Transverse colon (tissue), 4 donors: ENCODE data around the gene CDO1. TPM values are rescaled to one million over a fixed set of nuclear protein-coding genes. Genes with fewer than 3 reads are reported as not detected.
"Not testable (repeated sequence)": the region's sequence is repeated elsewhere in the genome, so short reads cannot be mapped to it uniquely, and the experiment has no call there.

Experiments used
- DNase-seq: peaks from one replicate; pipeline ENCODE4 v3.0.0-alpha.2; 2019
- H3K27ac ChIP-seq, 4 donors: fragments of 200-600 bp; sonication (generic); 2 replicates each; pipeline ENCODE4 v1.5.1; 2016 to 2018; ENCODE audit warnings: inconsistent platforms in 4 of 4
- H3K27me3 ChIP-seq: fragments of 200-600 bp; sonication (generic); 2 replicates; pipeline ENCODE4 v1.5.1; 2017; ENCODE audit warnings: inconsistent platforms
- H3K36me3 ChIP-seq, 4 donors: fragments of 200-600 bp; sonication (generic); 2 replicates each; pipeline ENCODE4 v1.5.1; 2017 to 2019; ENCODE audit warnings: inconsistent platforms in 4 of 4
- H3K4me1 ChIP-seq, 4 donors: fragments of 200-600 bp; sonication (generic); 2 replicates each; pipeline ENCODE4 v1.5.1; 2017 to 2020; ENCODE audit warnings: inconsistent platforms in 4 of 4
- H3K4me3 ChIP-seq, 4 donors: fragments of 200-600 bp; sonication (generic); 1 replicate in 1 of 4; 2 replicates in 3 of 4; pipeline versions ENCODE4 v1.5.1 to v1.6.1; 2017 to 2019; ENCODE audit warnings: inconsistent platforms in 4 of 4
- H3K9me3 ChIP-seq, 2 donors: fragments of 200-600 bp; sonication (generic); 2 replicates each; pipeline ENCODE4 v1.5.1; 2017 to 2019; ENCODE audit warnings: inconsistent platforms in 2 of 2
- CTCF ChIP-seq, 5 experiments: fragments of 200-600 bp in 3 of 5; fragments of 450-650 bp in 2 of 5; sonication (generic) in 3 of 5; IDR thresholded peaks; 1 replicate in 2 of 5; 2 replicates in 3 of 5; pipeline ENCODE4 v1.5.1; 2016 to 2017; ENCODE audit warnings: antibody characterized with exemption in 5 of 5, inconsistent platforms in 3 of 5, mild to moderate bottlenecking in 2 of 5, moderate library complexity in 1 of 5
- EP300 ChIP-seq: sonication (generic); formaldehyde crosslinking; IDR thresholded peaks from one replicate; pipeline ENCODE4 v1.6.1; 2017; ENCODE audit warnings: antibody characterized with exemption, low read depth
- POLR2A ChIP-seq: fragments of 450-650 bp; IDR thresholded peaks from one replicate; pipeline ENCODE4 v1.6.1; 2016; ENCODE audit warnings: antibody characterized with exemption, mild to moderate bottlenecking, moderate library complexity
- POLR2AphosphoS5 ChIP-seq, 3 donors: sonication (generic); formaldehyde crosslinking; IDR thresholded peaks; one replicate each; pipeline ENCODE4 v1.6.1; 2016; ENCODE audit warnings: antibody characterized with exemption in 3 of 3
- WGBS, 2 donors: methylation state at CpG; one replicate each; pipeline ENCODE4 v1.1.5; 2018; ENCODE audit warnings: low coverage in 1 of 2; 5-methylcytosine and 5-hydroxymethylcytosine counted together
- in situ Hi-C, 4 donors: fragments of 200-750 bp; cut with MboI; loops; one replicate each; pipeline versions ENCODE4 v1.15.0 to v1.15.1; 2017; ENCODE audit warnings: low sequenced_read_pairs in 3 of 4, low pct_ligation_motif_present in 1 of 4, low pct_unique_long_range_greater_than_20kb in 1 of 4
- intact Hi-C: fragments of 100-400 bp; cut with DNase I; formaldehyde crosslinking; loops from one replicate; pipeline ENCODE4 v1.15.1; 2023; ENCODE audit warnings: low total_unique reads
- total RNA-seq, 4 donors: library from RNA; depleted of rRNA; stranded (reverse); fragments of >200 nt; gene quantifications; one replicate each; pipeline ENCODE4 v1.1.0, GENCODE V29; 2016

CDO1 gene
- total RNA-seq, 4 donors from 2014 or later = 0.40 to 10.4 (median 4.4) TPM; not detected in 1

- Histone ChIP-seq H3K27ac (no peak overlapping the region), H3K4me3 (no peak overlapping the region), H3K27me3 (peaks cover 60% of the 10 kb centered on the region), H3K4me1 (peaks cover 0 to 16% (median 7%) of the 10 kb centered on the region in 4 donors), H3K36me3 (no peaks in the 10 kb centered on the region), H3K9me3 (no peaks in the 10 kb centered on the region)
- intact Hi-C loops (no loop called here), in situ Hi-C loops (no loop called here)
- TF ChIP-seq CTCF (IDR thresholded peaks at IDR 0.05) (no peak), POLR2AphosphoS5 (IDR thresholded peaks at IDR 0.05) (no peak), POLR2A (no peak), EP300 (no peak)
- WGBS, 2 donors = 33 to 40% methylated on average over 1 of the region's 1 CpG
- no peak for DNase-seq
Observed at GRCh38 chr5:115812372-115812771, 4.1 kb downstream of the CDO1 start.

- intact Hi-C loops = no loop called here
- Histone ChIP-seq H3K9me3 (no peaks in the 10 kb centered on the region), H3K27me3 (peaks cover 50% of the 10 kb centered on the region), H3K27ac (no peak overlapping the region), H3K4me3 (no peak overlapping the region), H3K4me1 (peaks cover 0 to 11% (median 5%) of the 10 kb centered on the region in 4 donors), H3K36me3 (no peaks in the 10 kb centered on the region)
- no peak for DNase-seq
- in situ Hi-C loops = no loop called here
- TF ChIP-seq POLR2A = no peak
- no peak for TF ChIP-seq CTCF (IDR thresholded peaks at IDR 0.05)
- TF ChIP-seq POLR2AphosphoS5 (IDR thresholded peaks at IDR 0.05) = no peak
- TF ChIP-seq EP300 = no peak
Observed at GRCh38 chr5:115811406-115811805, 5.1 kb downstream of the CDO1 start.

GRCh38 chr5:115810761-115811160 lies 5.7 kb downstream of the CDO1 start:
- H3K4me1 ChIP-seq = peaks cover 0 to 5% (median 2%) of the 10 kb centered on the region in 4 donors
- H3K4me3 ChIP-seq = no peak overlapping the region
- H3K27me3 ChIP-seq = peaks cover 43% of the 10 kb centered on the region
- no peaks in the 10 kb centered on the region for H3K36me3 ChIP-seq
- in situ Hi-C loops (no loop called here), intact Hi-C loops (no loop called here)
- H3K27ac ChIP-seq = no peak overlapping the region
- no peak for DNase-seq
- no peaks in the 10 kb centered on the region for H3K9me3 ChIP-seq
- no peak for TF ChIP-seq POLR2AphosphoS5 (IDR thresholded peaks at IDR 0.05)
- TF ChIP-seq POLR2A = no peak
- no peak for TF ChIP-seq CTCF (IDR thresholded peaks at IDR 0.05)
- TF ChIP-seq EP300 = no peak

- WGBS, 2 donors = 85 to 94% methylated on average over 2 of the region's 2 CpGs
- no peaks in the 10 kb centered on the region for H3K9me3 ChIP-seq
- in situ Hi-C loops (no loop called here), intact Hi-C loops (no loop called here)
- no peak overlapping the region for H3K27ac ChIP-seq
- no peaks in the 10 kb centered on the region for H3K4me1 ChIP-seq
- DNase-seq = no peak
- H3K36me3 ChIP-seq = no peaks in the 10 kb centered on the region
- TF ChIP-seq EP300 = no peak
- no peak for TF ChIP-seq CTCF (IDR thresholded peaks at IDR 0.05)
- peaks cover 35% of the 10 kb centered on the region for H3K27me3 ChIP-seq
- no peak overlapping the region for H3K4me3 ChIP-seq
Observed at GRCh38 chr5:115809946-115810345, 6.5 kb downstream of the CDO1 start.

- H3K4me3 ChIP-seq, H3K9me3 ChIP-seq, in situ Hi-C loops, intact Hi-C loops, H3K27ac ChIP-seq, H3K4me1 ChIP-seq, DNase-seq, H3K36me3 ChIP-seq: not testable (repeated sequence)
- WGBS, 2 donors = 100% methylated on average over 1 to 2 of the region's 2 CpGs
- peaks cover 16% of the 10 kb centered on the region for H3K27me3 ChIP-seq
Observed at GRCh38 chr5:115808066-115808465, 8.4 kb downstream of the CDO1 start.
